ENCODE results near the gene ITPR2. TPM values are rescaled to one million over a fixed set of nuclear protein-coding genes. Genes with fewer than 3 reads are reported as not detected.
"Not testable (repeated sequence)": the region's sequence is repeated elsewhere in the genome, so short reads cannot be mapped to it uniquely, and the experiment has no call there.

The ITPR2 gene
- total RNA-seq, 1 experiment from 2014 or later: 26.0 TPM

DNA sequence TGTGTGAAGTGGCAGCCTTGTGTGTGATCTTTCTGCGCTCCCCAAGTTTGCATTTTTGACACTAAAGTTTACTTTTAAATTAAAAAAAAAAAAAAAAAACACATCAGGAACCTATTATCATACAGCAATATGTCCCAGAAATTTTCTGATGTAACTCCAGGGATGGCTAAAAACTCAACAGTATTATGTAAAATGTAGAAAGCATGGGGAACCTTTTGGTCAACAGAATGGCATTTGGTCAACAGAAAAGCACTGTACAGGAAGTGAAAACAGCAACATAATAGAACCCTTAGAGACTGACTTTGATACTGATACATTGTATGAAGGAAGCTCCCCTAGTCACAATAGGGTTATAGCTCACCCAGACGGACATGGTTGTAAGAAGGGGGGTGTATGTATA is 224.3 kb downstream of the ITPR2 start:
- Histone ChIP-seq H4K20me1 (ENCODE audit: insufficient read depth) (no peaks in the 10 kb centered on the region), H3K4me1 (replicated peaks; ENCODE audit: insufficient read depth) (no peaks in the 10 kb centered on the region), H3K79me2 (ENCODE audit: low read depth) (no peaks in the 10 kb centered on the region), H3K9me2 (ENCODE audit: insufficient read depth) (no peaks in the 10 kb centered on the region), H3K27me3 (ENCODE audit: insufficient read depth, low read depth) (no peaks in the 10 kb centered on the region), H3K4me2 (no peak overlapping the region), H3K36me3 (ENCODE audit: low read depth) (no peaks in the 10 kb centered on the region), H3K9me3 (ENCODE audit: insufficient read depth, low read depth) (no peaks in the 10 kb centered on the region), H3K4me3 (no peak overlapping the region), H3F3A (ENCODE audit: insufficient read depth, low read depth) (no peaks in the 10 kb centered on the region; the same call in 1 of the 2 replicates), H3K27ac (no peak overlapping the region), H2AFZ (no peak overlapping the region)
- DNase-seq: no peak
- intact Hi-C loops (cut with micrococcal nuclease; ENCODE audit: unreplicated experiment): no loop called here
- BruUV-seq (replicated peaks): no TSS peak
- TF ChIP-seq, protein P1, sequence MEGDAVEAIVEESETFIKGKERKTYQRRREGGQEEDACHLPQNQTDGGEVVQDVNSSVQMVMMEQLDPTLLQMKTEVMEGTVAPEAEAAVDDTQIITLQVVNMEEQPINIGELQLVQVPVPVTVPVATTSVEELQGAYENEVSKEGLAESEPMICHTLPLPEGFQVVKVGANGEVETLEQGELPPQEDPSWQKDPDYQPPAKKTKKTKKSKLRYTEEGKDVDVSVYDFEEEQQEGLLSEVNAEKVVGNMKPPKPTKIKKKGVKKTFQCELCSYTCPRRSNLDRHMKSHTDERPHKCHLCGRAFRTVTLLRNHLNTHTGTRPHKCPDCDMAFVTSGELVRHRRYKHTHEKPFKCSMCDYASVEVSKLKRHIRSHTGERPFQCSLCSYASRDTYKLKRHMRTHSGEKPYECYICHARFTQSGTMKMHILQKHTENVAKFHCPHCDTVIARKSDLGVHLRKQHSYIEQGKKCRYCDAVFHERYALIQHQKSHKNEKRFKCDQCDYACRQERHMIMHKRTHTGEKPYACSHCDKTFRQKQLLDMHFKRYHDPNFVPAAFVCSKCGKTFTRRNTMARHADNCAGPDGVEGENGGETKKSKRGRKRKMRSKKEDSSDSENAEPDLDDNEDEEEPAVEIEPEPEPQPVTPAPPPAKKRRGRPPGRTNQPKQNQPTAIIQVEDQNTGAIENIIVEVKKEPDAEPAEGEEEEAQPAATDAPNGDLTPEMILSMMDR (conservative IDR thresholded peaks at IDR 0.05): no peak
- no peak for TF ChIP-seq EZH2 (IDR thresholded peaks at IDR 0.05; ENCODE audit: low read depth)
- ChIA-PET POLR2A (ENCODE audit: unreplicated experiment) (no interaction called here), CTCF (no interaction called here)

DNA sequence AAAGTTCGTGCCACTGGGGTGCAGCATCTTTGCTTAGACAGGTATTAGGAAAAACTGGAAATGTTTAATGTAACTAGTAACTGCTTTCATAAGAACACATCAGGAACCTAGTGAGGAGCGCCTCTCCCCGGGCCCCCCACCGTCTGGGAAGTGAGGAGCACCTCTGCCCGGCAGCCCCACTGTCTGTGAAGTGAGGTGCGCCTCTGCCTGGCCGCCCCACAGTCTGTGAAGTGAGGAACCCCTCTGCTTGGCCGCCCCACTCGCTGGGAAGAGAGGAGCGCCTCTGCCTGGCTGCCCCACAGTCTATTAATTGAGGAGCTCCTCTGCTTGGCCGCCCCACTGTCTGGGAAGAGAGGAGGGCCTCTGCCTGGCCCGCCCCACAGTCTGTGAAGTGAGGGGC is 224.7 kb downstream of the ITPR2 start:
- POLR2A ChIA-PET (ENCODE audit: unreplicated experiment): no interaction called here
- no peak for TF ChIP-seq EZH2 (IDR thresholded peaks at IDR 0.05; ENCODE audit: low read depth)
- Histone ChIP-seq H3K27ac (no peak overlapping the region), H3F3A (ENCODE audit: insufficient read depth, low read depth) (no peaks in the 10 kb centered on the region; the same call in 1 of the 2 replicates), H4K20me1 (ENCODE audit: insufficient read depth) (no peaks in the 10 kb centered on the region), H3K4me2 (no peak overlapping the region), H3K27me3 (ENCODE audit: insufficient read depth, low read depth) (no peaks in the 10 kb centered on the region), H3K36me3 (ENCODE audit: low read depth) (no peaks in the 10 kb centered on the region), H2AFZ (no peak overlapping the region), H3K79me2 (ENCODE audit: low read depth) (no peaks in the 10 kb centered on the region), H3K9me2 (ENCODE audit: insufficient read depth) (no peaks in the 10 kb centered on the region), H3K4me3 (no peak overlapping the region), H3K4me1 (replicated peaks; ENCODE audit: insufficient read depth) (no peaks in the 10 kb centered on the region), H3K9me3 (ENCODE audit: insufficient read depth, low read depth) (no peaks in the 10 kb centered on the region)
- intact Hi-C loops (cut with micrococcal nuclease; ENCODE audit: unreplicated experiment): no loop called here
- DNase-seq: no peak
- BruUV-seq (replicated peaks): no TSS peak
- CTCF ChIA-PET: no interaction called here

DNA sequence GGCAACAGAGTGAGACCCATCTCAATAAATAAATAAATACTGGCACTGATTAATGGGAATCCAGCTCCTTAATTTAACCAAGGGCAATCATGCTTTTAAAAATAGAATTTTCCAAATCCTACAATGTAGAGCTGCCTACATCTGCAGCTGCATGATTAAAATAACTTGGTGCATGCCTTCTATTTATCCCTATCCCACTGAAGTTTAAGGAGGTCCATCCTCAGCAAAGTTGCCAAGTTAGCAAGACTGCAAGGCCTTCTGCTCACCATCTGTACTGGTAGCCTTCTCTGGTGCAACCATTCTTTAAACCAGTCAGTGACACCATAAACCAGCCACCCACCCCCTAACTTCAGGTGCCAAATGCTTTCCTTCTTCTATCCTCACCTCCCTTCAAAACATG is 226.1 kb downstream of the ITPR2 start:
- Histone ChIP-seq H3K79me2 (ENCODE audit: low read depth) (no peaks in the 10 kb centered on the region), H3K27me3 (ENCODE audit: insufficient read depth, low read depth) (no peaks in the 10 kb centered on the region), H3K36me3 (ENCODE audit: low read depth) (no peaks in the 10 kb centered on the region), H3F3A (ENCODE audit: insufficient read depth, low read depth) (no peaks in the 10 kb centered on the region), H3K4me1 (replicated peaks; ENCODE audit: insufficient read depth) (no peaks in the 10 kb centered on the region), H3K9me2 (ENCODE audit: insufficient read depth) (no peaks in the 10 kb centered on the region), H3K9me3 (ENCODE audit: insufficient read depth, low read depth) (no peaks in the 10 kb centered on the region), H3K4me3 (no peak overlapping the region), H3K27ac (no peak overlapping the region), H4K20me1 (ENCODE audit: insufficient read depth) (no peaks in the 10 kb centered on the region), H2AFZ (no peak overlapping the region), H3K4me2 (no peak overlapping the region)
- CTCF ChIA-PET: no interaction called here
- DNase-seq: no peak
- no peak for TF ChIP-seq EZH2 (IDR thresholded peaks at IDR 0.05; ENCODE audit: low read depth)
- TF ChIP-seq, protein P1 (conservative IDR thresholded peaks at IDR 0.05): no peak
- intact Hi-C loops (cut with micrococcal nuclease; ENCODE audit: unreplicated experiment): no loop called here
- no TSS peak for BruUV-seq (replicated peaks)
- POLR2A ChIA-PET (ENCODE audit: unreplicated experiment): no interaction called here

DNA sequence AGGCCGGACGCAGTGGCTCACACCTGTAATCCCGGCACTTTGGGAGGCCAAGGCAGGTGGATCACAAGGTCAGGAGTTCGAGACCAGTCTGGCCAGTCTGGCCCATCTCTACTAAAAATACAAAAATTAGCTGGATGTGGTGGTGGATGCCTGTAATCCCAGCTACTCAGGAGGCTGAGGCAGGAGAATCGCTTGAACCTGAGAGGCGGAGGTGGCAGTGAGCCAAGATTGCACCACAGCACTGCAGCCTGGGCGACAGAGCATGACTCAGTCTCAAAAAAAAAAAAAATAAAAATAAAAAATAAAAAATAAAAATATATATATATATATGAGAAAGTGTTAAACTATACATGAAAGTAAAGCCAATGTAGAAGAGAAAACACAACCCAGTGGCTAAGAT is 228.2 kb downstream of the ITPR2 start:
- H3K4me2 ChIP-seq; CTCF ChIA-PET; H3K36me3 ChIP-seq (ENCODE audit: low read depth); H3K4me3 ChIP-seq; H2AFZ ChIP-seq; H3K9me2 ChIP-seq (ENCODE audit: insufficient read depth); H4K20me1 ChIP-seq (ENCODE audit: insufficient read depth); H3K27me3 ChIP-seq (ENCODE audit: insufficient read depth, low read depth); H3K4me1 ChIP-seq (replicated peaks; ENCODE audit: insufficient read depth); H3K79me2 ChIP-seq (ENCODE audit: low read depth); H3K9me3 ChIP-seq (ENCODE audit: insufficient read depth, low read depth); H3K27ac ChIP-seq; H3F3A ChIP-seq (ENCODE audit: insufficient read depth, low read depth); BruUV-seq (replicated peaks); intact Hi-C loops (cut with micrococcal nuclease; ENCODE audit: unreplicated experiment); DNase-seq: not testable (repeated sequence)
- POLR2A ChIA-PET (ENCODE audit: unreplicated experiment): interaction anchor here (0.7 kb wide), 2 partner anchors 480 to 567 kb away, joined by 4 to 5 read pairs; partner anchors contain the start of gene BHLHE41

All from PC-9 (cell line).